ENCODE measurements around the gene ANGPTL2.

- TF ChIP-seq MAX (IDR thresholded peaks at IDR 0.05; ENCODE audit: low read depth) (no peak), RAD21 (IDR thresholded peaks at IDR 0.05; ENCODE audit: low read length) (no peak), CTCF (IDR thresholded peaks at IDR 0.05) (no peak), MXI1 (IDR thresholded peaks at IDR 0.05; ENCODE audit: low read depth, low read length) (no peak), NRF1 (IDR thresholded peaks at IDR 0.05; ENCODE audit: low read depth, low read length) (no peak), CHD2 (IDR thresholded peaks at IDR 0.05; ENCODE audit: low read length, partially characterized antibody) (no peak), REST (IDR thresholded peaks at IDR 0.05; ENCODE audit: low read depth, low read length) (no peak)
Measured at GRCh38 chr9:127135056-127135745, 12.8 kb upstream of the ANGPTL2 start.

All from SK-N-SH (cell line).